ENCODE data around the gene IRF4.

IRF4 gene

DNA sequence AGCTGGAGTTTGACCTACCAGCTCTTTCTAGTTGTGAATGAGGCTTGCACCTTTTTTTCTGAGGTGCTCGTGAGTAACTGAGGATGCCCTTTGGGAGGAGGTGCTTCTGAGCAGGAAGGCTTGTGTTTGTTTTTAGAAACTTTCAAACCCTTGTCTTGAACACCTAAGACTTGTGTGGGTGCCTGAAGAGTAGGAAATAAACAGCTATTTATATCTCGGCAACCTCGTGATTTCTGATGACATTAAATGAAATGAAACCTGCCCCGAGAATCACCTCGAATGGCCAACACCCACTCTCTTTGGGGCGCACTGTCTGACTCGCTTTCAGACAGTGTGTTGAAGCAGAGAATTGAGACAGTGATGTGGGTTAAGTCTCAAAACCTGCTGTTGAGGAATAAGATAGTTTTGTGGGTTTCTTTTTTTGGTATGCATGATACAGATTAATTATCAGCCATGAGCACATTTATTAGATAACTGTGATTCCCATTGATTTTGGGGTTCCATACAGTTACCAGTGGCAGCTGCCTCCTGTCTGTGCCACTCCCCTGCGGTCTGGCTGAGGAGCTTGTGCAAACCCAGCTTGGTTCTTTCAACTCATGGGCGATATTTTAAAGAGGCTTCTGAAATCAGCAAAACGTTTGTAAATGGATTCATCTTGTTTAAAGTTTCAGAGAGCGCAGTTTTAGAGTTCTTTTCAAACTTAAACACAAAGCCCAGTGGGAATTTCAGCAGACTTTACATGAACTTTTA lies 8.4 kb downstream of the IRF4 start:
- DNase-seq = no peak

DNA sequence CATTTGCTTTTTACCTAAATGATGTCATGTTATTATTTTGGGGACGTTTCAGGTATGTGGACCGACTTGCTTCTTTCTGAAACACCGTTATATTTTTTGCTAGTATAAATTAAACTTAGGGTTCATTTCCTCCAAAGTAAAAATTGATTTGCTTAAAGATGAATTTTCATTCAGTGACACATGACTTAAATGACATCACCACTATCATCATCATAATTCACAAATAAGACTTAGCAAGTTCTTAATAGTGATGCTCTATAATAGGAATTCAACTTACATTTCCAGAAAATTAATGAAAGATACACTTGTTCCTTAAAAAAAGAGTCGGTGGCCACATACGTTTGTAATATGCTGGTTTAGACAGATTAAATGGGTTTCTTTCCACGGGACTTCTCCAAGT lies 9.3 kb downstream of the IRF4 start:
- no peak for DNase-seq

DNA sequence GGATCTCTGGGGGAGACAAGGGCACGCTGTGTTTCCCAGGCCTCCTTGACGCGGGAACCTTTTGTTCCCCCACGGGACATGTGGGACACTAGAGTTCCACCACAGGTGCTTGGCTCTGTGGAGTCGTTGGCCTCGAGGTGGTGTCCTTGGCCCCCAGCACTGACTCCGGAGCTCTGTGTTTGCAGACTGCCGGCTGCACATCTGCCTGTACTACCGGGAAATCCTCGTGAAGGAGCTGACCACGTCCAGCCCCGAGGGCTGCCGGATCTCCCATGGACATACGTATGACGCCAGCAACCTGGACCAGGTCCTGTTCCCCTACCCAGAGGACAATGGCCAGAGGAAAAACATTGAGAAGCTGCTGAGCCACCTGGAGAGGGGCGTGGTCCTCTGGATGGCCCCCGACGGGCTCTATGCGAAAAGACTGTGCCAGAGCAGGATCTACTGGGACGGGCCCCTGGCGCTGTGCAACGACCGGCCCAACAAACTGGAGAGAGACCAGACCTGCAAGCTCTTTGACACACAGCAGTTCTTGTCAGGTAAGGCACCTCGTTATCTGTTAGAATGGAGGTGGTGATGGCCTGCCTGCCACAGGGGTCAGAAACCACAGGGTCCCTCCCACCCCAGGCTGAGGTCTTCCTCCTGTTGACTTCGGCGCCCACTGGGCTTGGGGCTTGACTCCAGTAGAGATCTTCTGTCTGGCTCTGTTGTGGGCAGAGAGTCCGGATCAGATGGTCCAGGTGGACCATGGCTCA lies 9.9 kb downstream of the IRF4 start:
- DNase-seq = no peak

GRCh38 chr6:401994-402640 lies 10.6 kb downstream of the IRF4 start:
- no peak for DNase-seq

GRCh38 chr6:402901-403658 lies 11.5 kb downstream of the IRF4 start:
- DNase-seq = no peak

DNA sequence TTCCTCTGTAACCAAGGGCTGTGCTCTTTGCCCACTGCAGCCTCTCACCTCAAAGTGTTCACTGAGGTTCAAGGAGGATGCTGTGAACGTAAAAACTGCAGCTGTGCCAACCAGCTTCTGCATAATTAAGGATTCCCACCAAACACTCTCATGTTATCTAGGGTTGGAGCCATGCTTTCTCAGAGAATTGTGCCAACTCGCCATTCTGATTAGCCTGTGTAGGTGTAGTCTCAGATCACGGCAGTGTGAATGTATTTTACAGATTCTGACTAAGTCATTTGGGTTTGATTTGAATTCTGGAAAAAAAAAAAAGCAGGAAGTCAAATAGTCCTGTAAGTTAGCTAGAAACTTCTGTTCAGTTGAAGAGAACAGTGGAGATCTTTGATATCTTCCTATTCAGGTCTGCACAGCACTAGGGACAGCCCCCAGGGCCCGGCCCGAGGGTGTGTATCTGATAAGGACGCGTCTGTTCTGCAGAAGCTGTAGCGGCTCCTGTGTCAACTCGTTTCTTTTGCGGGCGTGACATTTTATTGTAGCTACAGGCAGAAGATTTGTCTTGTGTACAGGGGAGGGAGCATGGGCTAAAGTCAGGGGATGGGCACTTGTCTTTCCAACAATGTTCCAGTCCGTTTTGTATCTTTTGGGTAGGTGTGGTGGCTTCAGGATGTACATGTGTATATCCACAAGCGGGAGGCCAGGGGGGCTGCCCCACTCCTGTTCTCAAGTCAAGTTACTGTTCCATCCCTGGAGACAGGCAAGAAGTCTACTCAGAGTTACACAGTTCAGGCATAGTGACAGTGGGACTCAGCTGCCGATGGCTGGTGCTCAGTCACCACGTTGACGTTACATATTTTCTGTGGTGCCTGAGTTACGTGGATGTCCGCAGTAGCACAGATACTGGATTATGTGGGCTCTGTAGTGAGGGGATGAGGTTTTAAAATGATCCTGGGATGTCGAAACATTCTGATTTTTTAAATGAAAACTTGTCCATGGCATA lies 12.4 kb downstream of the IRF4 start:
- no peak for DNase-seq

GRCh38 chr6:404685-405423 lies 13.3 kb downstream of the IRF4 start:
- no peak for DNase-seq

DNA sequence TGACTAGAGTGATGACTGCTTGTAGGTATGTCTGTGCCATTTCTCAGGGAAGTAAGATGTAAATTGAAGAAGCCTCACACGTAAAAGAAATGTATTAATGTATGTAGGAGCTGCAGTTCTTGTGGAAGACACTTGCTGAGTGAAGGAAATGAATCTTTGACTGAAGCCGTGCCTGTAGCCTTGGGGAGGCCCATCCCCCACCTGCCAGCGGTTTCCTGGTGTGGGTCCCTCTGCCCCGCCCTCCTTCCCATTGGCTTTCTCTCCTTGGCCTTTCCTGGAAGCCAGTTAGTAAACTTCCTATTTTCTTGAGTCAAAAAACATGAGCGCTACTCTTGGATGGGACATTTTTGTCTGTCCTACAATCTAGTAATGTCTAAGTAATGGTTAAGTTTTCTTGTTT lies 16.6 kb downstream of the IRF4 start:
- DNase-seq = no peak

DNA sequence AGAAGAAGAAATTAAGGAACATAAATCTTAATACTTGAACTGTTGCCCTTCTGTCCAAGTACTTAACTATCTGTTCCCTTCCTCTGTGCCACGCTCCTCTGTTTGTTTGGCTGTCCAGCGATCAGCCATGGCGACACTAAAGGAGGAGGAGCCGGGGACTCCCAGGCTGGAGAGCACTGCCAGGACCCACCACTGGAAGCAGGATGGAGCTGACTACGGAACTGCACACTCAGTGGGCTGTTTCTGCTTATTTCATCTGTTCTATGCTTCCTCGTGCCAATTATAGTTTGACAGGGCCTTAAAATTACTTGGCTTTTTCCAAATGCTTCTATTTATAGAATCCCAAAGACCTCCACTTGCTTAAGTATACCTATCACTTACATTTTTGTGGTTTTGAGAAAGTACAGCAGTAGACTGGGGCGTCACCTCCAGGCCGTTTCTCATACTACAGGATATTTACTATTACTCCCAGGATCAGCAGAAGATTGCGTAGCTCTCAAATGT lies 17.1 kb downstream of the IRF4 start:
- no peak for DNase-seq

- DNase-seq = no peak
These were observed 17.9 kb downstream of the IRF4 start for GRCh38 chr6:409370-409972.

DNA sequence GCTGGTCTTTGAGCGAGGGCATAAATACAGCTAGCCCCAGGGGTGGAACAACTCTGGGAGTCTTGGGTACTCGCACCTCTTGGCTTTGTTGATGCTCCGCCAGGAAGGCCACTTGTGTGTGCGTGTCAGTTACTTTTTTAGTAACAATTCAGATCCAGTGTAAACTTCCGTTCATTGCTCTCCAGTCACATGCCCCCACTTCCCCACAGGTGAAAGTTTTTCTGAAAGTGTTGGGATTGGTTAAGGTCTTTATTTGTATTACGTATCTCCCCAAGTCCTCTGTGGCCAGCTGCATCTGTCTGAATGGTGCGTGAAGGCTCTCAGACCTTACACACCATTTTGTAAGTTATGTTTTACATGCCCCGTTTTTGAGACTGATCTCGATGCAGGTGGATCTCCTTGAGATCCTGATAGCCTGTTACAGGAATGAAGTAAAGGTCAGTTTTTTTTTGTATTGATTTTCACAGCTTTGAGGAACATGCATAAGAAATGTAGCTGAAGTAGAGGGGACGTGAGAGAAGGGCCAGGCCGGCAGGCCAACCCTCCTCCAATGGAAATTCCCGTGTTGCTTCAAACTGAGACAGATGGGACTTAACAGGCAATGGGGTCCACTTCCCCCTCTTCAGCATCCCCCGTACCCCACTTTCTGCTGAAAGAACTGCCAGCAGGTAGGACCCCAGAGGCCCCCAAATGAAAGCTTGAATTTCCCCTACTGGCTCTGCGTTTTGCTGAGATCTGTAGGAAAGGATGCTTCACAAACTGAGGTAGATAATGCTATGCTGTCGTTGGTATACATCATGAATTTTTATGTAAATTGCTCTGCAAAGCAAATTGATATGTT lies 19.2 kb downstream of the IRF4 start:
- DNase-seq = no peak

- DNase-seq = no peak
These were observed 20.0 kb downstream of the IRF4 start for GRCh38 chr6:411402-412145.

DNA sequence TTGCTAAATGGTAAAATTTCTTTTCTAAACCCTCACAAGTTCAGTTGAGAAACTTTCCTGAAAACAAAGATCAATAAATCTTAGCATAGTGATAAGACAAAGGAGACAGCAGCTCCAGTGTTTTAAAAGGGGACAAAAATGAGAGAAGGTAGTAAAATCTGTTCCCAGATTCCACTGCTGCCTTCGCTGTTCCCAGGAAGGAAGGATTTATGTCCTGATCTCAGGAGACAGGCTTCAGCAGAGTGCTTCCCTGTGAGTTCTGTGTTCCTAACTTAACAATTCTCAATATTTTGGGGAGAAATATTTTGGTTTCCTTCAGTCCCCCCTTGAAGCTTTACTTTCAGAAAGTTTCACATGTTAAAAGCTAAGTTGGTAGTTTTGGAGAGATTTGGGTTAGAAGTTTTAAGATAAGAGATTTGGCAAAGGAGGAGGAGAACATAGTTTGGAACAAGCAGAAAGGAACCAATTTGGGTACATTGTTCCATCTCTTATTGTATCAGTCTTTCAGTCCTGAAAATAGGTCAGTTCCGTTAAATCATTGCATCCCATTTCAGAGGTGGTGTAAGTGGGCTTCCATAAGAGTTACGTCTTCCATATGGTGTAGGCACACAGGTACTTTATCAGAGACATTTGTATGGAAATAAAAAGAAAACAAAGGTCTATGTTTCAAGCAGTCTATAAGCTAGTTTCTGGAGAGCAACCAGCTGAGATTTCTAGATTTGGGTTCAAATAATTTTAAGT lies 20.8 kb downstream of the IRF4 start:
- no peak for DNase-seq

- DNase-seq = no peak
These were observed 22.9 kb downstream of the IRF4 start for GRCh38 chr6:414447-414846.

GRCh38 chr6:415087-415486 lies 23.5 kb downstream of the IRF4 start:
- DNase-seq = no peak

GRCh38 chr6:421211-421610 lies 29.7 kb downstream of the IRF4 start:
- DNase-seq = no peak

- no peak for DNase-seq
These were observed 31.0 kb downstream of the IRF4 start for GRCh38 chr6:422433-423054.

All from NCI-H1417 treated with DMSO at 0.1 percent for 48 hours (cell line).